AG04450 (cell line): Measurements from ENCODE around the gene TANGO2. TPM values are rescaled to one million over a fixed set of nuclear protein-coding genes. Genes with fewer than 3 reads are reported as not detected.
A peak's percentile ranks its signal among the peaks of the same experiment; 100 is the strongest.

Source experiments
- CTCF ChIA-PET: fragments of 300-600, 350-600 bp; formaldehyde crosslinking; extraction: SDS; loops from one replicate; lab custom pipeline; 2022; ENCODE audit warnings: antibody characterized with exemption, inconsistent platforms; lab: Charles Lee
- POLR2A ChIA-PET: fragments of 350-600 bp; formaldehyde crosslinking; extraction: SDS; loops from one replicate; lab custom pipeline; 2021; ENCODE audit warnings: antibody characterized with exemption, inconsistent platforms; lab: Yijun Ruan, JAX
- DNase-seq: peaks from one replicate; pipeline ENCODE4 v3.0.0-alpha.2; 2011; ENCODE audit warnings: low read depth, low spot score
- H3K27ac ChIP-seq: one replicate; pipeline ENCODE4 v1.5.1; 2012; ENCODE audit warnings: low read depth, low read length, control low read depth
- H3K27me3 ChIP-seq: one replicate; pipeline ENCODE4 v1.6.0; 2012; ENCODE audit warnings: low read length; ENCODE audit not compliant: control insufficient read depth, insufficient read depth
- H3K4me3 ChIP-seq: 2 replicates; pipeline ENCODE4 v1.5.1; 2011; ENCODE audit warnings: mild to moderate bottlenecking, low read depth, low read length, control low read depth
- H3K9me3 ChIP-seq: 2 replicates; pipeline ENCODE4 v1.5.1; 2012; ENCODE audit warnings: low read length; ENCODE audit not compliant: control insufficient read depth, insufficient read depth
- CTCF ChIP-seq: IDR thresholded peaks from 2 replicates; pipeline ENCODE4 v1.5.1; 2011; ENCODE audit warnings: low read depth, low read length, control low read depth, inconsistent platforms
- polyA plus RNA-seq: library from polyadenylated mRNA; depleted of rRNA; stranded (reverse); fragments of >200 nt; gene quantifications from 2 replicates; pipeline ENCODE4 v1.2.3, GENCODE V29; 2011

Gene TANGO2
- polyA plus RNA-seq, 1 experiment = 21.3 TPM

DNA sequence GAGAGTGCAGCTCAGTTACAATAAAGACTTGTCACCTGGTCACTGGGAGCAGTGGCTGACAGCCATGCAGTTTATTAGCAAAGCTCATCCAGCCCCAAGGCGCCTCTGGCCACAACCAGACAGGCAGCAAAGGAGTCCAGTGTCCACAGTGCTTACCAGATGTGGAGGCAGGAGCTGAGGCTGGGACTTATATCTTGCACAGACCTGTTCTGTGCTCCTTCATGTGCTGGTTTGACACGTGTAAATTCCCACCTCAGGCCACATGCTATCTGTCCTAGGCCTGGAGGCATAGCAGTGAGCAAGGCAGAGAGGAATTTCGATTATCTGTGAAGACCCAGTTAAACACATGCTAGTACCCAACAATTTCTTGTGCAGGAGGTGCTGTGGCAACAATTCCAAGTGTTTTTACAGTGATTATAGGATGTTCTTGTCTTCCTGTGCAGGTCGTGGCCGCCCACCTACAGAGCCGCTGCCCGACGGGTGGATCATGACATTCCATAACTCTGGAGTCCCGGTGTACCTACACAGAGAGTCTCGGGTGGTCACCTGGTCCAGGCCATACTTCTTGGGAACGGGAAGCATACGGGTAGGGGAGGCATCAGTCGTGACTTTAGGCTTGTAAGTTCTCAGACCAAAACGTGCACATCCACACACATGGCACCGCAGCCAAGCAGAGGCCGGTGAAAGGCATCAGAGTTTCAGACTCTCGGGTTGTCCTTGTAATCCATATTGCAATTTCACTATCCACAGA, 68.5 kb downstream of the TANGO2 start:
- Histone ChIP-seq H3K9me3 (no peaks in the 10 kb centered on the region), H3K27ac (no peak overlapping the region), H3K4me3 (no peak overlapping the region), H3K27me3 (no peaks in the 10 kb centered on the region)
- TF ChIP-seq CTCF = no peak
- ChIA-PET CTCF (no interaction called here), POLR2A (interaction anchor here (1.3 kb wide), 1 partner anchor 8 kb away, joined by 3 read pairs; no protein-coding TSS in a partner anchor)
- DNase-seq = no peak

DNA sequence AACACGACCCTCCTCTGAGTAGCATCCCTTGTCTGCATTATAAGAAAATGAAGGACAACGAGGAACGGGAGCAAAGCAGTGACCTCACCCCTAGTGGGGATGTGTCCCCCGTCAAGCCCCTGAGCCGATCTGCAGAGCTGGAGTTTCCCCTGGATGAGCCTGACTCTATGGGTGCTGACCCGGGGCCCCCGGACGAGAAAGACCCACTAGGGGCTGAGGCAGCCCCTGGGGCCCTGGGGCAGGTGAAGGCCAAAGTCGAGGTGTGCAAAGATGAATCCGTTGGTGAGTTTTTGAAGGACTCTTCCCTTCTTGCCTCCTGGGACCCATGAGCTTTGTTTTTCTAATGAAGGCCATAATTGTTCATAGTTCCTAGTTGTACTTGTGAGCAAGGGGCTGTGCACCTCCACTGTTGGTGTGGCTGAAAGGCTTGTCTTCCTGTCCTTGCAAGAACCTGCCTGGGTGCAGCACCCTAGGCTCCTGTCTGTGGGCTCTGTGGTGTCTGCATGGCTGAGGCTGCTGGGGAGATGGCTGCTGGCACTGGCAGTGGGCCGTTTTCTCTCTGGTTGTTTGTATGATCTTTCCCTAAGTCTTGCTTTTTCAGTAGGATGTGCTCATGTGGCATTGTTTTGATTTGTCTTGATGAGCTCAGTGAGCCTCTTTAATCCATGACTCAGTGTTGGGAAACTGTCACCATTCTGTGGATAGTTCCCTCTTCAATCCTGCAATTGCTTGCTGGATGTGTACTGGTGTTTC, 69.2 kb downstream of the TANGO2 start:
- Histone ChIP-seq H3K27ac (peak overlapping the region; percentile 57), H3K4me3 (no peak overlapping the region), H3K9me3 (no peaks in the 10 kb centered on the region), H3K27me3 (no peaks in the 10 kb centered on the region)
- TF ChIP-seq CTCF = no peak
- ChIA-PET CTCF (interaction anchor here (1.2 kb wide), 1 partner anchor 21 kb away, joined by 3 read pairs; no protein-coding TSS in a partner anchor), POLR2A (interaction anchor here (0.6 to 1.3 kb wide), 3 partner anchors 9 to 32 kb away, joined by 3 to 5 read pairs (median 5); no protein-coding TSS in a partner anchor)
- DNase-seq = no peak

GRCh38 chr22:20090730-20091240, 69.9 kb downstream of the TANGO2 start:
- DNase-seq = no peak
- no peaks in the 10 kb centered on the region for H3K9me3 ChIP-seq
- H3K4me3 ChIP-seq = no peak overlapping the region
- no peak for TF ChIP-seq CTCF
- ChIA-PET POLR2A (interaction anchor here (0.6 to 1.3 kb wide), 2 partner anchors 10 to 12 kb away, joined by 3 to 5 read pairs; no protein-coding TSS in a partner anchor), CTCF (interaction anchor here (1.2 kb wide), 1 partner anchor 20 kb away, joined by 3 read pairs; no protein-coding TSS in a partner anchor)
- no peaks in the 10 kb centered on the region for H3K27me3 ChIP-seq
- H3K27ac ChIP-seq = no peak overlapping the region

DNA sequence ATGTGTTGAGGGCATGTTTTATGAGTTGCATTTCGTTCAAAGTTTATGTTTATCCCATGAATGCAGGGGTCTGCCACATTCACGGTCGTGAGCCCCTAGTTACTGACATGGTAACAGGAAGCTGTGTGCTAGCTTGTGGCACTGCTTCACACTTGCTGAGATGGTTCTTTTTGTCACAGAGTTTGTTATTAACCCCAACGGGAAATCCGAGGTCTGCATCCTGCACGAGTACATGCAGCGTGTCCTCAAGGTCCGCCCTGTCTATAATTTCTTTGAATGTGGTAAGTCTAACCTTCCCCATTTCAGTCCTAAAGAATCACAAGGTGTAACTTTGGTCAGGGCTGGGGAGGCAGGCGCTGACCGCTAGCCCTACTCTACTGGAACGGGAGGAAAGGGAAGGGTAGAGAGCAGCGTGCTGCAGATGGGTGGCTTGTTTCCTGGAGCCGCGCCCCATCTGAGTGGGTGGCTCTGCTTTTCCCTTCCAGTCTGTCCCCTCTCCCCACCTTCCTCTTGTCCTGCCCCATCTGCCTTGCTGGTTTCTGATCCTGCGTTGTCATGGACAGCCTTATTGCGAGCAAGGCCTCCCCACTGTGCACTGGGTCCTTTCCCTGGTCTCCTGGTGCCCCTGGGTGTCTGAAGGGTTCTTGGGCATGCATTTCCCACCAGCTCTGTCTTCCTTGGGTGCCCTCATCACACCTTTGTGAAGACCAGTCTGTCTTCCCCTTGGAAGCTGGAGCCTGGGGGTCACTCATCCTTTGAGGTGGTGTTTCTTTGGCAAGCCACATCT, 71.0 kb downstream of the TANGO2 start:
- TF ChIP-seq CTCF = no peak
- POLR2A ChIA-PET = no interaction called here
- no peak for DNase-seq
- CTCF ChIA-PET = no interaction called here
- Histone ChIP-seq H3K27ac (no peak overlapping the region), H3K27me3 (no peaks in the 10 kb centered on the region), H3K4me3 (no peak overlapping the region), H3K9me3 (no peaks in the 10 kb centered on the region)
